ENCODE results near the gene SLC16A10.

DNA sequence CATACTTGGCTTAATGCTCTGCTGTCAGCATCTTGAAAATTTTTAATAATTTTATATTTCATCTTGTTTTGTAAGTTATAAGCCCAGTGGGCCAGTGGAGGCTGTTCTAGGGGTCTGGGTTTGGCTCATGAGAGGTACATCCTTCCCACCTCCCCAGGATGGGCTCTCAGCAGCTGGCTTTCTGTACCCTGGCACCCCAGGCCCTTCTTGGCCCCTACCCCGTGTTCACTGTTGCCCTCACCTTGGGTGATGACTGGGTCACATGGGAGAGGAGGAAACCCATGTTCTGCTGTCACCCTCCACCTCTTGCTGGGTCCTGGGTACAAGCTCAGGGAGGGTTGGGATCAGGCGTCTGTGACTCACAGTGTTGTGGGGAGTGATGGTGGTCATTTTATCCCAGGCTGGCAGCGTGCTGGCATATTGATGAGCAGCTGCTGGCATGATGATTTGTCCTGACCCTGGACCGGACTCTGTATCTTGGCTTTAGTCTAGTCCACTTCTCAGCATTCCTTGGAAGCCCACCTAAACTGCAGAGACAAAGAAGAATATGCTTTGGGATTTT, 34.6 kb downstream of the SLC16A10 start:
- TF ChIP-seq, protein P1, sequence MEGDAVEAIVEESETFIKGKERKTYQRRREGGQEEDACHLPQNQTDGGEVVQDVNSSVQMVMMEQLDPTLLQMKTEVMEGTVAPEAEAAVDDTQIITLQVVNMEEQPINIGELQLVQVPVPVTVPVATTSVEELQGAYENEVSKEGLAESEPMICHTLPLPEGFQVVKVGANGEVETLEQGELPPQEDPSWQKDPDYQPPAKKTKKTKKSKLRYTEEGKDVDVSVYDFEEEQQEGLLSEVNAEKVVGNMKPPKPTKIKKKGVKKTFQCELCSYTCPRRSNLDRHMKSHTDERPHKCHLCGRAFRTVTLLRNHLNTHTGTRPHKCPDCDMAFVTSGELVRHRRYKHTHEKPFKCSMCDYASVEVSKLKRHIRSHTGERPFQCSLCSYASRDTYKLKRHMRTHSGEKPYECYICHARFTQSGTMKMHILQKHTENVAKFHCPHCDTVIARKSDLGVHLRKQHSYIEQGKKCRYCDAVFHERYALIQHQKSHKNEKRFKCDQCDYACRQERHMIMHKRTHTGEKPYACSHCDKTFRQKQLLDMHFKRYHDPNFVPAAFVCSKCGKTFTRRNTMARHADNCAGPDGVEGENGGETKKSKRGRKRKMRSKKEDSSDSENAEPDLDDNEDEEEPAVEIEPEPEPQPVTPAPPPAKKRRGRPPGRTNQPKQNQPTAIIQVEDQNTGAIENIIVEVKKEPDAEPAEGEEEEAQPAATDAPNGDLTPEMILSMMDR (conservative IDR thresholded peaks at IDR 0.05) = no peak
- TF ChIP-seq EZH2 (IDR thresholded peaks at IDR 0.05; ENCODE audit: low read depth) = no peak

All from PC-9 (cell line).